Activated T-cell treated with anti-CD3 and anti-CD28 coated beads, Interleukin-2, amount 50 U/mL, for 4 hours (primary cell): ENCODE measurements around the gene PLB1. TPM values are rescaled to one million over a fixed set of nuclear protein-coding genes. Genes with fewer than 3 reads are reported as not detected.
"Not testable (repeated sequence)": the region's sequence is repeated elsewhere in the genome, so short reads cannot be mapped to it uniquely, and the experiment has no call there.

Experiments
- ATAC-seq, 2 donors: fragments of 200-7000 bp; cut with Tn5 transposase; one replicate each; pipeline ENCODE4 v1.10.0; 2021
- DNase-seq: peaks from one replicate; pipeline ENCODE4 v3.0.0-alpha.2; 2020
- H3K27me3 Mint-ChIP-seq: one replicate; pipeline ENCODE4 v1.8.0; 2021; ENCODE audit warnings: low read depth, mixed read lengths
- H3K36me3 Mint-ChIP-seq: one replicate; pipeline ENCODE4 v1.8.0; 2022; ENCODE audit warnings: mixed read lengths; ENCODE audit not compliant: insufficient read depth
- H3K4me1 Mint-ChIP-seq: one replicate; pipeline ENCODE4 v1.8.0; 2021; ENCODE audit warnings: low read depth, mixed read lengths
- H3K4me3 Mint-ChIP-seq: one replicate; pipeline ENCODE4 v1.8.0; 2021; ENCODE audit warnings: mild to moderate bottlenecking, moderate library complexity, mixed read lengths
- H3K9me3 Mint-ChIP-seq: one replicate; pipeline ENCODE4 v1.8.0; 2021; ENCODE audit warnings: mixed read lengths
- total RNA-seq, 3 donors: library from RNA; stranded (reverse); gene quantifications; one replicate each; pipeline ENCODE4 v1.2.1, GENCODE V29; 2021

Gene PLB1
- total RNA-seq, 3 donors from 2014 or later = 0.05 to 0.10 TPM; not detected in 1

- H3K4me3 Mint-ChIP-seq = peak overlapping the region; percentile 33
Measured at GRCh38 chr2:28544922-28545589, 49.2 kb downstream of the PLB1 start.

GRCh38 chr2:28545590-28546200 lies 49.8 kb downstream of the PLB1 start:
- ATAC-seq (peak in 1 of 2 donors; percentile 35), DNase-seq (no peak)
- Mint-ChIP-seq H3K4me3 (no peak overlapping the region), H3K36me3 (no peaks in the 10 kb centered on the region), H3K4me1 (peaks cover 35% of the 10 kb centered on the region), H3K9me3 (no peaks in the 10 kb centered on the region), H3K27me3 (no peaks in the 10 kb centered on the region)

More at GRCh38 chr2:28544922-28545589, 49.2 kb downstream of the PLB1 start:
- DNase-seq (no peak), ATAC-seq (peak; percentile 40 to 49)
- Mint-ChIP-seq H3K9me3 (no peaks in the 10 kb centered on the region), H3K36me3 (no peaks in the 10 kb centered on the region), H3K27me3 (no peaks in the 10 kb centered on the region), H3K4me1 (peaks cover 35% of the 10 kb centered on the region)

GRCh38 chr2:28546242-28546641 lies 50.4 kb downstream of the PLB1 start:
- Mint-ChIP-seq H3K36me3 (no peaks in the 10 kb centered on the region), H3K9me3 (no peaks in the 10 kb centered on the region), H3K27me3 (no peaks in the 10 kb centered on the region), H3K4me3 (no peak overlapping the region), H3K4me1 (peaks cover 35% of the 10 kb centered on the region)
- ATAC-seq = no peak
- DNase-seq = no peak

- Mint-ChIP-seq H3K9me3 (no peaks in the 10 kb centered on the region), H3K4me3 (no peak overlapping the region)
- ATAC-seq = no peak
Measured at GRCh38 chr2:28547223-28547860, 51.5 kb downstream of the PLB1 start.

GRCh38 chr2:28547906-28548600 lies 52.2 kb downstream of the PLB1 start:
- H3K27me3 Mint-ChIP-seq = no peaks in the 10 kb centered on the region
- DNase-seq = no peak
- no peaks in the 10 kb centered on the region for H3K36me3 Mint-ChIP-seq
- peak; percentile 47 to 75 for ATAC-seq
- H3K4me3 Mint-ChIP-seq = no peak overlapping the region
- H3K9me3 Mint-ChIP-seq = no peaks in the 10 kb centered on the region
- peaks cover 35% of the 10 kb centered on the region for H3K4me1 Mint-ChIP-seq

More at GRCh38 chr2:28547223-28547860, 51.5 kb downstream of the PLB1 start:
- Mint-ChIP-seq H3K4me1 (peaks cover 35% of the 10 kb centered on the region), H3K27me3 (no peaks in the 10 kb centered on the region), H3K36me3 (no peaks in the 10 kb centered on the region)
- no peak for DNase-seq

GRCh38 chr2:28550345-28550744 lies 54.5 kb downstream of the PLB1 start:
- H3K36me3 Mint-ChIP-seq, H3K4me3 Mint-ChIP-seq, H3K9me3 Mint-ChIP-seq, H3K27me3 Mint-ChIP-seq, DNase-seq, ATAC-seq: not testable (repeated sequence)
- H3K4me1 Mint-ChIP-seq = peaks cover 23% of the 10 kb centered on the region

- H3K27me3 Mint-ChIP-seq = no peaks in the 10 kb centered on the region
- peaks cover 10% of the 10 kb centered on the region for H3K4me1 Mint-ChIP-seq
- no peak for ATAC-seq
- H3K36me3 Mint-ChIP-seq = no peaks in the 10 kb centered on the region
- DNase-seq = no peak
- no peak overlapping the region for H3K4me3 Mint-ChIP-seq
- H3K9me3 Mint-ChIP-seq = no peaks in the 10 kb centered on the region
Measured at GRCh38 chr2:28552045-28552823, 56.4 kb downstream of the PLB1 start.

GRCh38 chr2:28556303-28556702 lies 60.4 kb downstream of the PLB1 start:
- Mint-ChIP-seq H3K9me3 (no peaks in the 10 kb centered on the region), H3K36me3 (no peaks in the 10 kb centered on the region), H3K4me3 (no peak overlapping the region), H3K27me3 (no peaks in the 10 kb centered on the region), H3K4me1 (no peaks in the 10 kb centered on the region)
- no peak for DNase-seq
- ATAC-seq = no peak

GRCh38 chr2:28557389-28558131 lies 61.7 kb downstream of the PLB1 start:
- Mint-ChIP-seq H3K27me3 (peaks cover under 1% of the 10 kb centered on the region), H3K36me3 (no peaks in the 10 kb centered on the region), H3K9me3 (no peaks in the 10 kb centered on the region), H3K4me3 (no peak overlapping the region), H3K4me1 (no peaks in the 10 kb centered on the region)
- ATAC-seq = no peak
- no peak for DNase-seq

- Mint-ChIP-seq H3K36me3 (no peaks in the 10 kb centered on the region), H3K27me3 (peaks cover 2% of the 10 kb centered on the region), H3K4me3 (no peak overlapping the region), H3K9me3 (no peaks in the 10 kb centered on the region), H3K4me1 (no peaks in the 10 kb centered on the region)
- ATAC-seq = no peak
- DNase-seq = no peak
Measured at GRCh38 chr2:28558158-28558820, 62.4 kb downstream of the PLB1 start.

GRCh38 chr2:28558918-28559317 lies 63.1 kb downstream of the PLB1 start:
- H3K36me3 Mint-ChIP-seq = no peaks in the 10 kb centered on the region
- ATAC-seq = no peak
- H3K27me3 Mint-ChIP-seq = peaks cover 2% of the 10 kb centered on the region
- H3K4me3 Mint-ChIP-seq = no peak overlapping the region
- DNase-seq = no peak
- H3K4me1 Mint-ChIP-seq = no peaks in the 10 kb centered on the region
- no peaks in the 10 kb centered on the region for H3K9me3 Mint-ChIP-seq

- Mint-ChIP-seq H3K9me3 (no peaks in the 10 kb centered on the region), H3K27me3 (peaks cover 2% of the 10 kb centered on the region), H3K4me1 (peaks cover 13% of the 10 kb centered on the region), H3K36me3 (no peaks in the 10 kb centered on the region), H3K4me3 (no peak overlapping the region)
- ATAC-seq (no peak), DNase-seq (no peak)
Measured at GRCh38 chr2:28563869-28564268, 68.0 kb downstream of the PLB1 start.

GRCh38 chr2:28564346-28564745 lies 68.5 kb downstream of the PLB1 start:
- DNase-seq (no peak), ATAC-seq (no peak)
- Mint-ChIP-seq H3K36me3 (no peaks in the 10 kb centered on the region), H3K9me3 (no peaks in the 10 kb centered on the region), H3K4me1 (peaks cover 13% of the 10 kb centered on the region), H3K4me3 (no peak overlapping the region), H3K27me3 (peaks cover 4% of the 10 kb centered on the region)
